Stimulated activated CD8-positive, alpha-beta memory T cell treated with anti-CD3 and anti-CD28 coated beads, Interleukin-2, amount 100 ng/mL, for 1 hour (primary cell): ENCODE measurements around the gene ASPG.
A peak's percentile ranks its signal among the peaks of the same experiment; 100 is the strongest.

Experiments used
- DNase-seq, 2 donors: peaks; one replicate each; pipeline ENCODE4 v3.0.0-alpha.2; 2020; ENCODE audit warnings: low read depth in 2 of 2

The ASPG gene

DNA sequence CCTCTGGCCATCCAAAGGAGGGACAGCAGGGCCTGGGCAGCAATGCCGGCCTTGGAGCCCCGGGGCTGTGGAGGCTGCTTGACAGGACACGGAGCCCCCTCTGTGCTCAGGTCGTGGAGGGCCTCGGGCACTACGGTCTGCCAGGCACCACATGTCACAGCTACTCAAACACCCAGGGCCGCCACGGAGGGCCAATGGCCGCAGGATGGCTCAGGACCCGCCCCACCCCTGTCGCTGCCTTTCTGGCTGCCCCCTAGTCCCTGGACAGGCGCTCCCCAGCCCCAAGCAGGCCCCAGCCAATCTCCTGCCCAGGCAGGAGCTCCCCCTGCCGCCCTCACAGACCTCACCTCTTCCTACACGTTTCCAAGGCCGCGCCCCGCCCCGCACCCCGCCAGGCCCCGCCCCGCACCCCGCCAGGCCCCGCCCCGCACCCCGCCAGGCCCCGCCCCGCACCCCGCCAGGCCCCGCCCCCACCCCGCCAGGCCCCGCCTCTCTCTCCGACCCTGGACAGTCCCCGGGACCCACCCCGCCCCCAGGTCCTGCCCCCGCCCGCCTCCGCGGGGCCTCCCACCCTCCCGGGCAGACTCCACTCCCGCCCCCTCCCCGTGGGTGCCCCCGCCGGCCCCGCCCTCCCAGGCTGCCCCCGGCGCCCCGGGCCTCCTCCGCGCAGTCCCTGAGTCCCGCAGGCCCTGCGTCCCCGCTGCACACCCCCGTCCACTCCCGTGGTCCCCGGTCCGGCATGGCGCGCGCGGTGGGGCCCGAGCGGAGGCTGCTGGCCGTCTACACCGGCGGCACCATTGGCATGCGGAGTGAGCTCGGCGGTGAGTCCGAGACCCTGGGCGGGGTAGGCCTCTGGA, at the start of gene ASPG:
ASPG (plus strand) TSS at position 669 of the 857 bp plus-strand sequence; CDS start at position 740, 71 bp downstream.
- DNase-seq = peak in 1 of 2 donors; percentile 15

DNA sequence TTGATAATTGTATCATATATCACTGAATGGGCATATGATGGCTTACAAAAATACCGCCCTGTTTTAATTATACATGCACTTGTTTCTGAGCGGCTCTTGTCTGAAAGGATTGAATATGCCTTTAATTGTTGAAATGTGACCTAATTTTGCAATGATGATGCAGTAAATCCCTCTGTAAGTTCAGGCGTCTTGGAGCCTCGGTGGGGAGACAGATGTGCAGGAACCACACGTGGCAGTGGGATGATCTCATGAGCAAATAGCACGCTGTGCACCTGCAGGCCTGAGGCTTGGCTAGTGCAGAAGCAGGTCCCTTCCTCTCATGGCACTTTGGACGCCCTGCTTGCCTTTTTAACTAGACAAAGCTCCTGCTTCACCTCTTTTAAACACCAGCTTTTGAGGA, 49.3 kb upstream of the ASPG start:
- DNase-seq = no peak

DNA sequence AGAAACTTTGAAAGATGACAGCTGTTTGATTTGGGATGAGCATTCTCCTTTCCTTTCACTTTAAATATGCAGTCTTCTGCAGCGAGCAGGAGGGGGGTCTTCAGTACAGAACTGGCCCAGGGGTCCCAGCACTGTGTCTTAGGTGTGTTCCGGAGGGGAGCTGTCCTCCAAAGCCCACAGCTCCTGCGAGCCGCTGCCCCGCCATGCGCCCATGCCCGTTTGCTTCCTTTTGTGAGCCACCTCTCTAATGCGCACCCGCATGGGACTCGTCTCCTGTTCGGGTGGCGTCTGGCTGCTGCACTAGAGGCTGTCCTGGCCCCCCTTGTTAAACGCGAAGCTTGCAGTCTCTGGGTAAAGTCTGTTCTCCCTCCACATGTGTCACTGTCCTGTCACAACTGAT, 48.4 kb upstream of the ASPG start:
- no peak for DNase-seq

DNA sequence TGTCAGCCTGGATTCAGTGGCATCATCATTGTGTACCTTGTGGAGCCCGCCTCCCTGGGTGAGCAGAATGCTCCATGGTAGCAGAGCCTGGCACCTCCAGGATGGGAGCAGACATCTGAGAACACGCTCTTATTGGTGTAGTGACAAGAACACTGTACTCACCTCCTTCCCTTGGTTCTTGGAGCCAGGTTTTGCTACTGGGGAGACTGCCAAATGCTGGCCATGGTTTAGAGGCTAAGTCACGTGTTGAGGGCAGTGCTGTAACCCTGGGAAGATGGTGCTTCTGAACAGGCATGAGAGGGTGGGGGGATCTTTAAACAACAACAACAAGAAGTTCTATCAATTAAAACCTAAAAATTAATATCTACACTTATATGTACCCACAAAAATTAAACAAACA, 47.6 kb upstream of the ASPG start:
- DNase-seq = no peak

DNA sequence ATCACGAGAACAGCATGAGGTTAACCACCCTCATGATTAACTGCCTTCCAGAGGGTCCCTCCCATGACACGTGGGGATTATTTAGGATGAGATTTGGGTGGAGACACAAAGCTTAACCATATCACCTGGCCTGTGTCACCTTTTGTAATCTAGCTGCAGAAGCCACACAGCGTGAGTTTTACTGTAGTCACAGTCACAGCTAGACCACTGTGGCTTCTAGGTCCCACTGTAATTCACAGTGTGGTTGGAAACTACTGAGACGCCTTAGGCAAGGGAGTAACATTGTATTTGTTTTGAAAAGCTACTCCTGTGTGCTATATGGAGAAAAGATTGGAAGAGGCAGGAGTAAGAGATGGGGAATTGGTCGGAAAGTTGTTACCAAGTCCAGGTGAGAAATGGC, 46.3 kb upstream of the ASPG start:
- no peak for DNase-seq

DNA sequence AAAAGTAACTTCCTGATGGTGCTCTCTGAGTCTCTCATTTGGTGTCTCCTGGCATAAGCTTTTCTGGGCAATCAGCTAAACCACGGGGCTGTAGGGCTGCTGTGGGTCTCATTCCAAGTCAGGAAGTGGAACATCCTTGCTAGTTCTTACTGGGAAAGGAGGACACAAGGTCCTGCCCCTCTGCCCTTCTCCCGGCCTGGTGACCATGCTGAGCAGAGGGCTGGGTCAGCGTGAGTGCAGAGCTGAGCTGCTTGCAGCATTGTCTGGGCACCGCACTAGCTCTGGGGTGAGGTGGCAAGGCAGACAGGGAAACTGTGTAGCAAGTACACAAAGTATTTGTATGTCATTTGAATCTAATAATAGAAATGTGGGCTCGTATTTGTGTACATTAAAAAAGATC, 45.0 kb upstream of the ASPG start:
- no peak for DNase-seq

DNA sequence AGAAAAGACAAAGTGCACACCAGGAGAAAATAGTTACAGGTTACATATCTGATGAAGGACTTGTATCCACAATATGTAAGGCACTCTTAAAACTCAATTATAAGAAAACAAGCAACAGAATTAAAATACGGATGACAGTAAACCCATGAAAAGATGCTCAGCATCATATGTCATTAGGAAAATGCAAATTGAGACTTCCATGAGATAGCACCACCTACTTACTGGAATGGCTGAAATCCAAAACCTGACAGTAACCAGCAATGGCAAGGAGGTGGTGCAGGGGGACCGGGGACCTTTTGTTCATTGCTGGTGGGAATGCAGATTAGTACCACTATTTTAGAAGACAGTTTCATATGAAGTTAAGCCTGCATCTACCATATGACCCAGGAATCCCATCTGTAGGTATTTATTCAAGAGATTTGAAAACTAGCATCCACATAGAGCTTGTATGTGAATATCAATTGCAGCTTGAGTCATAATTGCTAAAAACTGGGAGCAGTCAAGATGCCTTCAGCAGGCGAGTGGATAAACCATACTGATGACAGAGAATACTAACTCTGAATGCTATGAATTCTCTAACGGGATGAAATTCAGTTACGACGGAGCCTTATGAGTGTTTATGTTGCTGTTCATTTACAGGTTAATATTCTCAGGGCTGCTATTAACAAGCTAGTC, 43.9 kb upstream of the ASPG start:
- DNase-seq = no peak

DNA sequence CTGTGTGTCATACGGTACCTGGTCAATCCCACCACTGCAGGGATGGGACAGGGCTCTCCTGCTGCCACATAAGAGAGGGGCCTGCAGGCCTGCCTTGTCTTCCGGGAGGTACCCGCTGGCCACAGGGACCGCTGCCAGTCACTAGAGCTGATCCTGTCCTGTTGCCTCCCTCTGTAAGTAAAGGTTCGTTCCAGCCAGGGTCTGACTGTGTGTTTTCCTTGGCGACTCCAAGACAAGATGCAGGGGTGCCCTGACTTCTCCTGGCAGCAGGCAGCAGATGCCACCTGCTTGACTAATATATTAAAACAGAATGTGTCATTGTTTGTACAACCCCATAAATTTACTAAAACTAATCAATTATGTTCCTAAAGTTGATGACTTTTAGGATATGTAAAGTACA, 41.5 kb upstream of the ASPG start:
- no peak for DNase-seq

DNA sequence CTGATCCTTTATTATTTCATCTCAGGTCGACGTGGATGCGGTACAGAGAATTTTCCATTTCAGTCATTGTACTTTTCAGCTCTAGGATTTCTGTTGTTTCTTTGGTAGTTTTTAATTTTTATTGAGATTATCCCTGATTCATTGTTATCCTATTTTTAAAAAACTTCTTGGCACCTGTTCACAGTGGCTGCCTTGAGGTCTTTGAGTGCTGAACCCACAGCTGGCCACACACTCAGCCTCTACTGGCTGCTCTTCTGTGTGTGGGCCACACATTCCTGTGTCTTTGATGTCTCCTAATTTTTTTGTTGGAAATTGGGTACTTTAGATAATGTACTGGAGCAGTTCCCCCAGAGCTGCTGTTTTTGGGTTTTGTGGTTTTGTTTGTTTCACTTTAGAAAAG, 37.7 kb upstream of the ASPG start:
- no peak for DNase-seq

DNA sequence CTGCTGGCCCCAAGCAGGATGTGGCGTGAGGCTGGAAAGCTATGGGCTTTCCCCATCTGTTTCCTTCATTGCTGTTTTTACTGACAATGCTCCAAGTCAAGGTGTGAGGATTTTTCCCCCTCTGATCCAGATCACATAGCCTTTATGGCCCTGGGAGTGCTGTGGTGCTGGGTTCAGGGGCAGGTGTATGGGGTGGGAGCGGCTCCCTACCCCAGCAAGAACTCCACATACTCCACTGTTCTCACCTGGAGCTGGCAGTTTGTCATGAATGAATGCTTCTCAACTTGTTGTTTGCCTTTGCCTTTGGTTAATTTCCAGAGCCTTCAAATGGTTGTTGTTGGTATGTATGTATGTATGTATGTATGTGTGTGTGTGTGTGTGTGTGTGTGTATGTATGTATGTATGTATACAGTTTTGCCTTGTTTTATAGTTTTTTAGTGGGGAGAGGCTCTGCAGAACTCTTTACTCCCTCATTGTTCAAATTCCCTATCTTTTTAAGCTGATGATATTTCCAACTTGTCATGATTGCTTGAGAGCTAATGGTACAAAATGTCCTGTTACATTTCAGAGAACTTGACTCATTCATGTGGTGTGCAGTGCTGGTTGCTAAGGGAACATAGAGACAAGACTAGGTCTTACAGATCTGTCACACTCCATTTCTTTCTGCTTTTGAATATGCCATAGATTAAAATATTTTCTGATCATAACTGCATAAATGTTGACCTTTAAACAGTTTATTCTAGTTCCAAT, 36.6 kb upstream of the ASPG start:
- no peak for DNase-seq

DNA sequence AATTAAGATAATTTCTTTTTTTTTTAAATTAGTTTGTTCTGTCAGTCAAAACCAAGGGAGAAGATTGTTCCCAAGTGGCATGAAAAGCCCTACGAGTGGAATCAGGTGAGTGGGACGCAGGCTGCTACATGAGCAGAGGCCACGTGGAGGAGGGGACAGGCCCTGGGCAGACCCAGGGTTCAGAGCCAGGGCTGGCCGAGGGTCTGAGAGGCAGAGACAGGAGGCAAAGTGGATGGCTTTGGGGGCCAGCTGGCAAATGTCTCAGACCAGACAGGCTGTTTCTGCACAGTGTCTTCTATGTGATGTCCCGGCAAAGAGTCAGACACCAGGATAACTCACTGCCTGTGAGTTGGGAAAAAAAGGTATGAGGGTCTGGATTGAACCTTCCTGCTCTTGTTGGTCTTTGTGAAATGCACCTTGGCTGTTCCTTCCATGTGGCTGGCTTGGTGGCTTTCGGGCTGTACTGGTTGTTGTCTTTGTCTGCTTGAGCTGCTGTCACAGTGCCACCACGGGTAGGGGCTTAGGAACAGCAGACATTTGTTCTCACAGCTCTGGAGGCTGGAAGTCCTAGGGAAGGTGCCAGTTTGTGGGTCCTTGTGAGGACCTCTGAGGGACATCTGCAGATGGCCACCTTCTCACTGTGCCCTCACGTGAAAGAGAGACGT, 35.8 kb upstream of the ASPG start:
- no peak for DNase-seq

DNA sequence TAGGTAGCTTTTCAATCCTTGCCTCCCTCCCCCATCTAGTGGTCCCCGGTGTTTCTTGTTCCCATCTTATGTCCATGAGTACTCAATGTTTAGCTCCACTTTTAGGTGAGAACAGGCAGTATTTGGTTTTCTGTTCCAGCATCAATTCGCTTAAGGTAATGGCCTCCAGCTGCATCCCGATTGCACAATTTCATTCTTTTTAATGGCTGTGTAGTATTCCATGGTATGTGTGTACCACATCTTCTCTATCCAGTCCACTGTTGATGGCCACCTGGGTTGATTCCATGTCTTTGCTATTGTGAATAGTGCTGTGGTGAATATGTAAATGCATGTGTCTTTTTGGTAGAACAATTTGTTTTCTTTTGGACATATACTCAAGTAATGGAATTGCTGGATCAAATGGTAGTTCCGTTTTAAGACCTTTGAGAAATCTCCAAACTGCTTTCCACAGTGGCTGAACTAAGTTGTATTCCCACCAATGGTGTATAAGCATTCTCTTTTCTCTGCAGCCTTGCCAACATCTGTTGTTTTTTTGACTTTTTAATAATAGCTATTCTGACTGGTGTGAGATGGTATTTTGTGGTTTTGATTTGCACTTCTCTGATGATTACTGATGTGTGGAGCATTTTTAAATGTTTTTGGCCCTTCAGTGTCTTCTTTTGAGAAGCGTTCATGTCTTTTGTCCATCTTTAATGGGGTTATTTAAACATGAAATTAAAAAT, 34.2 kb upstream of the ASPG start:
- no peak for DNase-seq

DNA sequence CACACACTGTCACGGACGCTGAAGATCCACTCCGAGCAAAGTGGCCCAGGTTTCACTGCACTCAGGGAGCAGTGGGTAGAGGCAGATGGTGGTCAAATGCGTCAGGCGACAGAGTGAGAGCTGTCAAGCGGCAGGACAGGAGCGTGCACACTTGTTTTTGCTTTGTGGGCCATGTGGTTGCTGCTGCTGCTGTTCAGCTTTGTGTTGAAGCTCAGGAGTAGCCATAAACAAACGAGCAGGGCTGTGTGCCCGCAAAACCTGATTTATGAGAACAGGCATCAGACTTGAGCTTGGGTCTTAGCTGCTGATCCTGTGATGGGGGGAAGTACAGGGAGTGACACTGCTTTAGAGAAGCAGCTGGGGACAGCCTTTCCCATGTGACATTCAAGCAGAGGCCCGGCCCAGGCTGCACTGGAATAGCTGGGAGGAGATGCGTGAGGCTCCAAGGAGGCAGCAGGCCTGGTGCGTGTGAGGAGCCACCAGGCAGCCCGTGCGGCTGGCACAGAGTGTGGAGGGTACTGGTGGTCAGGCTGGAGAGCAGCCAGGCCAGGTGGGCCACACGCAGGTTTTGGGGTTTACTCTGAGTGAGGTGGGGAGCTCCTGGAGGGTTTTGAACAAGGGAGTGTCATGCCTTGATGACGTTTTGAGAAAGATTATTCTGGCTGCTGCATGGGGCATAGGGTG, 31.1 kb upstream of the ASPG start:
- no peak for DNase-seq

DNA sequence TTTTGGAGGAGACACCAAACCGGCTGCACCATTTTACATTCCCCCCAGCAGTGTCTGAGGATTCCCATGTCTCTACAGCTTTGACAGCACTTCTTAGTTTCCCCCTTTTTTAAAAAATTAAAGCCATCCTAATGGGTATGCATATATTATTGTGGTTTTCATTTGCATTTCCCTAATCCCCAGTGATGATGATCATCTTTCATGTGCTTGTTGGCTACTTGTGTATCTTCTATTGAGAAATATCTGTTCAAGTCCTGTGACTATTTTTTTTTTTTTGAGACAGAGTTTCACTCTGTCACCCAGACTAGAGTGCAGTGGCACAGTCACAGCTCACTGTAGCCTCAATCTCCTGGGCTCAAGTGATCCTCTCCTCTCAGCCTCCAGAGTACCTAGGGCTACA, 23.2 kb upstream of the ASPG start:
- DNase-seq = no peak

DNA sequence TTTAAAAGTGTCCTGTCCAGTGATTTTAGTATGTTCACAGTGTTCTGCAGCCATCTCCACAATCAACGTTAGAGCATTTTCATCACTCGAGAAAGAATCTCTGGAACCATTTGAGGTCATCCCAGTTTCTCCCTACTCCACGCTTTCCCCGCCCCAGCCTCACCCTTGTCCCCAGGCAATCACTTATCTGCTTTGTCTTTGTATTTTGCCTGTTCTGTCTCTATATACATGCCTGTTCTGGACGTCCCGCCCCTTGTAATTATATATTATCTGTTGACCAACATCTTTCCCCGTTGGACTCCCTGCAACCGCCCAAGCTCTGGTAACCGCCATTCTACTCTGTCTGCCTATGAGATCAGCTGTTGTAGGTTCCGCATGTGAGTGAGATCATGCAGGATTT, 21.5 kb upstream of the ASPG start:
- no peak for DNase-seq

DNA sequence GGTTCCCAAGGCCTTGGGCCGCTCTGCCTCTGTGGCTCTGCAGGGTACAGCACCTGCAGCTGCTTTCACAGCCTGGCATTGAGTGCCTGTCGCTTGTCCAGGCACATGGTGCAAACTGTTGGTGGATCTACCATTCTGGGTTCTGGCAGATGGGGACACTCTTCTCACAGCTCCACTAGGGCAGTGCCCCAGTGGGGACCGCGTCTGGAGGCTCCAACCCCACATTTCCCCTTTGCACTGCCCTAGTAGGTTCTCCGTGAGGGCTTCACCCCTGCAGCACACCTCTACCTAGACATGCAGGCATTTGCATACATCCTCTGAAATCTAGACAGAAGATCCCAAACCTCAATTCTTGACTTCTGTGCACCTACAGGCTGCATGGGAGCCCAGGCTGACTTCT, 19.2 kb upstream of the ASPG start:
- DNase-seq = no peak

DNA sequence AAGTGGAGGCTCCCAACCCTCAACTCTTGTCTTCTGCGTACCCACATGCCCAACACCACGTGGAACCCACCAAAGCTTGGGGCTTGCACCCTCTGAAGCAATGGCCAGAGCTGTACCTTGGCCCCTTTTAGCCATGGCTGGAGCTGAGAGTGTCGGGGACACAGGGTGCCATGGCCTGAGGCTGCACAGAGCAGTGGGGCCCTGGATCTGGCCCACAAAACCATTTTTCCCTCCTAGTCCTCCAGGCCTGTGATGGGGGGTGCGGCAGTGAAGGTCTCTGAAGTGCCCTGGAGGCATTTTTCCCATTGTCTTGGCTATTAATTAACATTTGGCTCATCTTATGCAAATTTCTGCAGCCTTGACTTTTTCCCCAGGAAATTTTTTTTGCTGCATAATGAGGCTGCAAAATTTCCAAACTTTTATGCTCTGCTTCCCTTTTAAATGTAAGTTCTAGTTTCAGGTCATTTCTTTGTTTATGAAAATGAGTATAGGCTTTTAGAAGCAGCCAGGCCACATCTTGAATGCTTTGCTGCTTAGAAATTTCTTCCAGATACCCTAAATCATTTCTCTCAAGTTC, 18.7 kb upstream of the ASPG start:
- DNase-seq = no peak

DNA sequence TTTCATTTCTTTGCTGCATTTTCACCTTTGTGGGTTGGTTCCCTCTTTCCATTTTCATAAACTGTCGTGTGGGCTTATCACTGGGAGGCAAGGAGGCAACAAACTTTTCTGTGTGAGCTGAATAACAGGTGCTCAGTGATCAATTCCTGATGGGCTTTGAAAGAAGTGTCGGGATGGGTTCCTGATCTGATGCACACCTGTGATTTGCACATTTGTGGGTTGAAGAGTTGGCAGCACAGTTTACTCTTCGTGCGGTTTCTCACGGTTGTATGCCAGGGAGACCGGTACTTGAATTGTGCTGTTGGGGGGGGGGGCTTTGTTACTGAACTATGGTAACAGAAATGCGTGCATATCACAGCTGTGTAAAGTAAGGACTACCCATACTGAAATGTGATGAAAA, 16.0 kb upstream of the ASPG start:
- DNase-seq = no peak

DNA sequence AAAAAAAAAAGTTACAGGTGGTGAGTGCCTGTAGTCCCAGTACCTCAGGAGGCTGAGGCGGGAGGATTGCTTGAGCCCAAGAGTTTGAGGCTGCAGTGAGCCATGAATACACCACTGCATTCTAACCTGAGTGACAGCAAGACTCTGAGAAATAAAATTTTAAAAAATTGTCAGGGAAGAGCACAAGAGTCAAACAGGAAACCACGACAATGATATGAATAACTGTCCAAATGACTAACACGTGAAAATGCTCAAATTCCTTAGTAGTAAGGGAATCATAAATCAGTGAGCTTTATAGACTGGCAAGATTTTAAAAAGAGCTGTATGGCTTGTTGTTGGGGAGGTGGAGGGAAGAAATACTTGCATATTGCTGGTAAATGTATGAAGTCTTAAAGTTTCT, 12.9 kb upstream of the ASPG start:
- no peak for DNase-seq

DNA sequence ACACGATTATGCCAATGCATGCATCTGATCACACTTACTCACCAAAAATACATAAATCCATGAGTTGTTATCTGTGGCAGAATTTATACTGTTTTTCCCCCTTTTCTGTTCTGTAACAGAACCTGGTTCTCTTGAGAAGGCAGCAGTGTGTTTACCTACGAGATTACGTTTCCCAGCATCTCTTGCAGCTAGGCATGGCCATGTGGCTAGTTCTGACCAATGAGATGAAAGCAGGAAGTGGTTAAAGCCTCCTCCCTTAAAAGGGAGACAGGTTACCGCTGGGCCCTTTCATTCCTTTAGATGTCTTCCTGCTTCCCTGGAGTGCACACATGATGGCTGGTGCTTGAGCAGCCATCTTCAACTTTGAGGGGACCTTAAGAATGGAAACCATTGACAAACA, 11.7 kb upstream of the ASPG start:
- no peak for DNase-seq
